Suppressor macrophage treated with lipopolysaccharide for 1 hour (primary cell): Measurements from ENCODE around the gene DNAJC10.
"Not testable (repeated sequence)": the region's sequence is repeated elsewhere in the genome, so short reads cannot be mapped to it uniquely, and the experiment has no call there.

ENCODE experiments used
- DNase-seq, 3 donors: peaks; one replicate each; pipeline ENCODE4 v3.0.0-alpha.2; 2020 to 2022

Gene DNAJC10

DNA sequence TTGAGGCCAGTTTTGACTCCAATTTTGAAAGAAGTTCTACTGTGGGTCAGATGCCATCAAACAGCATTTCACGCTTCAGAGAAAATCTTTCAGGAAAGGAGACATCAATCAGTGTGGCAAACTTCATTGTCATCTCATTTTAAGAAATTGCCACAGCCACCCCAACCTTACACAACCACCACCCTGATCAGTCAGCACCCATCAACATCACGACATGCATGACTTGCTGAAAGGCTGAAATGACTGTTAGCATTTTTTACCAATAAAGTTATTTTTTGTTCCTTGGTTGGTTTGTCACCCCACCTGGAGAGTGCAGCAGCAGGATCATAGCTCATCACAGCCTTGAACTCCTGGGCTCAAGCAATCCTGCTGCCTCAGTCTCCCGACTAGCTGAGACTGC is 10.4 kb downstream of the DNAJC10 start:
- DNase-seq, result no peak

DNA sequence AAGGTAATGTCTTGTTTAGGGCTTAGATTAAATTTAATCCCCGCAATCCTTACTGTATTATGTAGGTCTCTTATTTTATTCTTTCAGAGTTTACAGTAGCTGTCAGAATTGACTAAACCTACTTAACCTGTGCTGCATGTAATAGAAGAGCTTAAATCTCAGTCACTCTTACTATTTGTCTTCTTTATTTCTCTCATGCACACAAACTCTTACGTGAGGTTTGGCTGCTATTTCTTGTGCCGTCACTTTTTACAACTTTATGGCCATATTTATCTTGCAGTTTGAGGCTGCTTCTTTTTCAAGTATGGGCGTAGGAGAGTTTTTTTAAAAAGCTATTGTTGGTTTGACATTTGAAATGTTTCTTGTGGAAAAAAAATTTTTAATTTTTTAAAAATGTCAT is 12.0 kb downstream of the DNAJC10 start:
- no peak for DNase-seq

DNA sequence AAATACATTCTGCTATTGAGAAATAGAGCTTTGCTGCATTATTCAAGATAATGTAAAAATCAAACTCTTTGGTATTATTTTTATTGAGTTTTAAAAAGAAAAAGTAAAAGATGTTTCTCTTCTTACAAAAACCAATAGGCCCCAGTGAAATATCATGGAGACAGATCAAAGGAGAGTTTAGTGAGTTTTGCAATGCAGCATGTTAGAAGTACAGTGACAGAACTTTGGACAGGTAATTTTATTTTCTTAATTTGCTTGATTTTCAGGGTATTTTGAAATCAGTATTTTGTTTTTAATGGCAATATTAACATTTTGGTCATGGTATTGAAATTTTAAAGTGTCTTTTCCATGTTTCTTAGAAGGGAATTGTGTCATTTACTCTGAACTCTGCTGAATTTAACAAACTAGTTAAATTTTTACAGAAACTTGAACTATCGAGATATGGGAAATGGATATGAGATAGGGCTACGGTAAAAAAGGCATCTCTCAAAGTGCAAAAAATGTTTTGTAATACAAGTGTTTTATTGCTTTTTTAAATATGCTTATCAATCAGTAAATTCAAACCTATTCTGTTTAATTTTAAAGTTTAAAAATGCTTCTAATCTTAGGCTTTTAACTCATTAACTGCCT is 13.8 kb downstream of the DNAJC10 start:
- no peak for DNase-seq

DNA sequence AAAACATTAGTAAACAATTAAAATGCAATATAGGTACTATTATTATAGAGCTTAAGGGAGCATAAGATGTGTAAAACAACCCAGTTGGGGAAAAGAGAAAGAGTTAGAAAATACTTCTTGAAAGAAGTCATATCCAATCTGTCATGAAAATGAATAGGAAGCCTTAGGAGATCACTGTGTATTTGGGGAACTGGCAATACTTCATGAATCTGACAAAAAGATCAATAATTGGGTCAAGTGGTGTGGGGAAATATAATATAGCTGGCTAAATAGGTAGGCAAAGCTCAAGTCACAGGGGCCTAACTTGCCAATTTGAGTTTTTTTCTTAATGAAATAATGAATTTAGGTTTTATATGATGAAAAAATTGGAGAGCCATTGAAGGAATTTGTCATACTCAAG is 14.4 kb downstream of the DNAJC10 start:
- DNase-seq, result no peak

DNA sequence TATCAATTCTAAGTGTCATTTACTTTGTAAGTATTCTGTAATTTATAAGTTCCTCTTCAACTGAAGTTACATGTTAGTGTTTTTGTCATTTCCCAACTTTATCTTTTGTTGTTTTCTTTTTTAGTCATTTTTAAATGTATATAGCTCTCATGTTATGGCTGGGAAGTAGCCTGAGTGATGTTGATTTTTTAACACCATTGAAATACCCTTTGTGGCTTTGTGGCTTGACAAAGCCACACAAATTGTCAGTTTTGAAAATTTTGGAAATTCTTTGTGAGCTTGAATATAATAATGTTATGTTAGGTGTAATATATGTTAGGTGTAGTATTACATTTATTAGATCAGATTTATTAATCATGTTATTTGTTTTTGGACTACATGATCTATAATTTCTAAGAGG is 16.7 kb downstream of the DNAJC10 start:
- DNase-seq, result no peak

DNA sequence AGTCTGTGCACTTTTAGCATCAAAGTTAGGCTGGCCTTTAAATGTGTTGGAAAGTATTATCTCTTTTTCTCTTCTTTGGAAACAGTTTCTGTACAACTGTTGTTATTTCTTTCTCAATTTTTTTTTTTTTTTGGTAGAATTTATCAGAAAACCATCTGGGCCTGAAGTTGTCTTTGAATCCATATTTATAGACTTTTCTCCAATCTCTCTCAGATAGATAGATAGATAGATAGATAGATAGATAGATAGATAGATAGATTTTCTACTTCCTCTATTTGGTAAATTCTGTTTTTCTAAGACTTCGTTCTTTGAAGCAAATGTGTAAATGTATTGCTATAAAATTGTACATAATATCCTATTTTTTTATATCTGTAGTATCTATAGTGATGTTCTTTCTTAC is 17.5 kb downstream of the DNAJC10 start:
- DNase-seq, result no peak

DNA sequence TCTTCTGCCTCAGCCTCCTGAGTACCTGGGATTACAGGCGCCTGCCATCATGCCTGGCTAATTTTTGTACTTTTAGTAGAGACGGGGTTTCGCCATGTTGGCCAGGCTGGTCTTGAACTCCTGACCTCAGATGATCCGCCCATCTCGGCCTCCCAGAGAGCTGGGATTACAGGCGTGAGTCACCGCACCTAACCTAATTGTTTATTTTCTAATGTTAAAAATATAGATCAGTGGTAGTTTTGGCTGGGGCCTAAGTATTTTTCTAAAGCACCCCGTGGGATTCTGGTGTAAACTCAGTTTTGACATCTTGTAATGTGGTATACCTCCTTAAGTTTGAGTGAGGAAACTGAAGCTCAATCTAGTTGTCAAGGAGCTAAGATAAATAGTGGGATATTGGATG is 20.8 kb downstream of the DNAJC10 start:
- DNase-seq, result not testable (repeated sequence)

DNA sequence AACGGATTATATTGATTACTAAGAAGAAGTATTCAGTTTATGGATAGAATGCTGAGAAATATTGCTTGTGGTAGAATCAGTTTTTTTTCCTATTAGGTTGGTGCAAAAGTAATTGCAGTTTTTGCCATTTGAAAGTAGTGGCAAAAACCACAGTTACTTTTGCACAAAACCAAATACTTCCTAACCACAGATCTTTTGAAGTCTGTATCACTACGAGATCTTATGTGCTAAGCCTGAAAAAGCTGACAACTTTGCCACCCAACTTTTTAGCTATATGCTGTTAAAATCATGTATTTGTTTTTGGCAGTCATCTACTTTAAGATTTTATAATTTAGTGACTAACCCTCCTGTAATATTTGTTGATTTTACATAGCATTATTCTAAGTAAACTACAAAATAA is 24.6 kb downstream of the DNAJC10 start:
- DNase-seq, result no peak

DNA sequence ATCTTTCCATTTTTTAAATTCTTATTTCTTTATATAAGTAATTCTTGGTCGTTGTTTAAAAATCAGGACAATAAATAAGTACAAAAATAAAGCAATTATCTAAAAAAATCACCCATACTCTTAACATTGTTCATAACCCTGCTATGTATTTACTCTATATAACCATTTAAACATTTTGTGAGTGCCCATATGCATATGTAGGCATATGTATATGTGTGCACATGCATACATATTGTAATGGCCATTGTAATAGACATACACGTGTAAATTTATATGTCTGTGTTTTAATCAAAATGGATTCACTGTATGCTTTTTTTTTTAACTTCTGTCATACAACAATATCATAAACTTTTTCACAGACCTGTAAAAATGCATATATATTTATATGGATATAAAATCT is 25.6 kb downstream of the DNAJC10 start:
- no peak for DNase-seq

DNA sequence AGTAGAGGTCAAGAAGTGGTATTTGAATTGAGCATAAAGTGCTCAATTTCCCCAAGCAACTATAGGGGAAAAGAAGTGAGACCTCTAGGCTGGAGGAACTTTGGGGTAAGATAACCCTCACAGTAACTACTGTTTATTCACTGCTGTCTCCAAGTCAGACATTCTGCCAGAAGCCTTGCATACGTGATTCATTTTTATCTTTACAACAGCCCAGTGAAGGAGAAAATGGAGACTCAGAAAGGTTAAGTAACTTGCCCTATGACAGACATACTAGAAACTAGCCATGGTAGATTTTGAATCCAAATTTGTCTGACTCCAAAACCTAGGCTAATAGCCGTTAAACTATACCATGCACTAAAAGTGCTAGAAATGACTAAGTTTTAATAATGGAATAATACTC is 28.4 kb downstream of the DNAJC10 start:
- DNase-seq, result no peak

DNA sequence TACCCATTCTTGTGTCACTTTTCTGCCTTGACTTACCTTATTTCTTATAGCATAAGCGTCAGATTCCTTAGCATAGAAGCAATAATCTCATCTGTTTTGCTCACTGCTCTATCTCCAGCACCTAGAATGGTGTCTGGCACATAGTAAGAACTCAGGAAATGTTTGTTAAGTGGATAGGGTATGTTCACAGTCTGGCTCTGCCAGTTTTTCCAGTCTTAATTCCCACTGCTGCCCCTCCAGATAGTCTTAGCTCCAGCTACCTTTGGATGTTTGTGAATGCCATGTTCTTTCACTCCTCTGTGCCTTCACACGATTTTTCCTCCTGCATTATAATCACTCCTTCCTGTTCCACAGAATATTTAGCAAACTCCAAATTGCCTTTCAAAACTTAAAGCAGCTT is 29.0 kb downstream of the DNAJC10 start:
- no peak for DNase-seq

DNA sequence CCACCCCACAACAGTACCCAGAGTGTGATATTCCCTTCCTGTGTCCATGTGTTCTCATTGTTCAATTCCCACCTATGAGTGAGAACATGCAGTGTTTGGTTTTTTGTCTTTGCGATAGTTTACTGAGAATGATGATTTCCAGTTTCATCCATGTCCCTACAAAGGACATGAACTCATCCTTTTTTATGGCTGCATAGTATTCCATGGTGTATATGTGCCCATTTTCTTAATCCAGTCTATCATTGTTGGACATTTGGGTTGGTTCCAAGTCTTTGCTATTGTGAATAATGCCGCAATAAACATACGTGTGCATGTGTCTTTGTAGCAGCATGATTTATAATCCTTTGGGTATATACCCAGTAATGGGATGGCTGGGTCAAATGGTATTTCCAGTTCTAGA is 29.8 kb downstream of the DNAJC10 start:
- not testable (repeated sequence) for DNase-seq

DNA sequence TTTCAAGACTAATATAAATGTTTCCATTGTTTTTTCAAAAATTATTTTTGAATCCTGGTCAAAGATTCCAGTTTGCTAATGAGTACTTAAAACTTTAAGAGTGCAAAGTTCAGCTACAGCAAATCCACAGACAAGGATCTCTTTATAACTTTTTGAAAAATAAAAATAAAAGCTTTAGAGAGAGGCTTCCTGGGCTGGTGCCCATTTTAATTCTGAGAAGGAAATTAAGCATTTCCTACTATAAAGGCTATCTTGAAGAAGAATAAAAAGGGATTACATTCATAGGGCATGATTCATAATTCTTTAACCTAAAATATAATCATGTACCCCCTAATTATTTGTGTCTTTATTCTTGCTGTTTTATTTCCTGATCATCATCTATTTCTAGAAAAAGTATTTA is 38.2 kb downstream of the DNAJC10 start:
- DNase-seq, result no peak

DNA sequence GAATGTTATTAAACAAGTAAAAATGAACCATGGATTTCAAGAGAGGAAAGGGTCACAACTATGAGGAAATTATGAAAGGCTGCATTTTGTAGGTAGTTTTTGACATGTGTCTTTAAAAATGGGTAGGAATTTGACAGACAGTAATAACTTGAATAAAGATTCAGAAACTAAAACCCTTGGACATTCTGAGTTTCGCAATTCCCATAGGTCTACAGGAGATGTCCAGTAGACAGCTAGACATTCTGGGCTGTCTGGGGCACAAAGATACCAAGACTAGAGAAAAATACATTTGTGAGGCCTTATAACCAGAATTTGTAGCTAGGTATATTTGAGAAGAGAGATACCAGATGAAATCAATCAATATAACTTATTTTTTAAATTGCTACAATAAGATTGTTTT is 42.3 kb downstream of the DNAJC10 start:
- DNase-seq, result no peak

DNA sequence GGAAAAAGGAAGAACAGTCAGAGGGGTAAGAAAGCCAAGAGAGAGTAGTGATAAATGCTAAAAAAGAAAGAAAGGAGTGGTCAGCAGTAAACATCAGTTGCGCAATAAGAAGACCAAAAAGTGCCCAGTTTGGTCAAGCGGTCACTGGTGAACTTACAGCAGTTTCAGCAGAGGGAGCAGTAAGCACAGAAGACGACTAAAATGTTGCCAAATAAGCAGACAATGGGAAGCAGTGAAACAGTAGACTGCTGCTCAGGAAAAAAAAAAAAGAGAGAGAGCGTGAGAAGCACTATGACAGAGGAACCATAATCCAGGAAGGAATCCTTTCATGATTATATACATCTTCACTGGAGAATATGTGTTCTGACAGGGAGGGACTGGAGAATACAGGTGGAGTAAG is 45.8 kb downstream of the DNAJC10 start:
- DNase-seq, result no peak

DNA sequence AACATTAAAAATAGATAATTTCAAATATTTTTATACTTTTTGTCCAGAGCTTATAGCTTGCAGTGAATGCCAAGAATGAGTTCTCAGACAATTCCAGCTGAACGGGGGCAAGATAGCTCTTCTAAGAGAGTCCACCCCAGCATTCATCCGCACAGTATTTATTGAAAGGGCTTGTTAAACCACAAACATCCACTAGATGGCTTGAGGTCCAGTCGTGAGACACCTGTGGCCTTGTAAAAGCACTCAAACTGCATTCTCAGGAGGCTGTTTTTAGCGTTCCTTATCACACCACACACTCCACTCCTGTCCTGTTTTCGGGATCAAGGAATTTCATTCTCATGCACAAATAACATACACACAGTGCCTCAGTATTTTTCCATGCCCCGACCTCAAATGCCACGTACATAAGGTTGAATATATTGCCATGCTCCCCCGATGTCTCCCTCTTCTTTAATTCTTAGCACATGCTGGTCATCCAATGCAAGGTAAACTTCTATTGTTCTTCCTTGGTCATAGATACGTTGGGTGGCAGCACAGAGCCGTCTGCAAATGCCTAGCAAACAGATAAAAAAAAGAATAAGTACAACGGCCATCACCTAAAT is 47.4 kb downstream of the DNAJC10 start:
- DNase-seq, result peak in 2 of 3 donors; percentile 10 to 23

DNA sequence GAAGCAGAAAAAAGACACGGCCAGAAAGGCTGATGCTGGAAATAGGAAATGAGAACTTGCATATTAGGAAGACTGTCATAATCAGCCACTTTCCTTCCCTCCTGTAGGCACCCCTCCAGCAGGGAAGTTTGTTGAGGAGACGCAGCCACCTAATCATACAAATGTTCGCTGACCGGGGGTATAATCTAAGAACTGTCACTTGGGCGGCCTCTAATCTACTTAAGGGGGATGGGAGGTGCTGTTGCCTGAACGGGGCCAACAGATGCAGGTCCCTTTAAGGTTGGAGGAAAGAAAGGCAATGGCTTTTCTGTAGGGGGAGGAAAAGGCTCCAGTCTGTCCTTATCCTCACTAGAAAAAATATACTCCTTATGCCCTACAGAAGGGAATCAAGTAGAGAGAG is 50.6 kb downstream of the DNAJC10 start:
- no peak for DNase-seq

DNA sequence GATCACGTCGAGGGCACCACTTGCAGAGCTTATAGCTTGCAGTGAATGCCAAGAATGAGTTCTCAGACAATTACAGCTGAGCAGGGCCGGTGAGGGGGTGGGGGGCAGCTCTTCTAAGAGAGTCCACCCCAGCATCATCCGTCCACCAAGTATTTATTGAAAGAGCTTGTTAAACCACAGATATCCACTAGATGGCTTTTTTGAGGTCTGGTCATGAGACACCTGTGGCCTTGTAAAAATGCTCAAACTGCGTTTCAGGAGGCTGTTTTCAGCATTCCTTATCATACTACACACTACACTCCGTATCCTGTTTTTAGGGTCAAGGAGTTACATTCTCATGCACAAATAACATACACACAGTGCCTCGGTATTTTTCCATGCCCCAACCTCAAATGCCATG is 51.5 kb downstream of the DNAJC10 start:
- peak in 1 of 3 donors; percentile 3 for DNase-seq

DNA sequence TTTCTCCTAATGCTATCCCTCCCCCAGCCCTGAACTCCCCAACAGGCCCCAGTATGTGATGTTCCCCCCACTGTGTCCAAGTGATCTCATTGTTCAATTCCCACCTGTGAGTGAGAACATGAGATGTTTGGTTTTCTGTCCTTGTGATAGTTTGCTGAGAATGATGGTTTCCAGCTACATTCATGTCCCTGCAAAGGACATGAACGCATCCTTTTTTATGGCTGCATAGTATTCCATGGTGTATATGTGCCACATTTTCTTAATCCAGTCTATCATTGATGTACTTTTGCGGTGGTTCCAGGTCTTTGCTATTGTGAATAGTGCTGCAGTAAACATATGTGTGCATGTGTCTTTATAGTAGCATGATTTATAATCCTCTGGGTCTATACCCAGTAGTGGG is 52.9 kb downstream of the DNAJC10 start:
- DNase-seq, result not testable (repeated sequence)

DNA sequence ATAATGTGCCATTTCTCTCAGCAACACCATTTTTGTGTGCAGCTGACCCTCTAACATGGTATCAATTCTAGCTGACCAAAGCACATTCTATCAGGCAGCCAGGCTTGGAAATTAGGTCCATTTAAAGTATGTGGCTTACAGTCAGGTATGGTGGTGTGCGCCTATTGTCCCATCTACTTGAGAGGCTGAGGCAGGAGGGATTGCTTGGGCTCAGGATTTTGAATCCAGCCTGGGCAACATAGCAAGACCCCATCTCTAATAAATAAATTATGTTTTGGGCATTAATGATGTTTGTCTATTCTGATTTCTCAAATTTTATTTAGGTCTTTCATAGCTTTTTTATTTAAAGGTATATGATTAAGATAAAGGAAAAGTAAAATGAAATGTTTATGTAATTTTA is 63.3 kb downstream of the DNAJC10 start:
- no peak for DNase-seq

DNA sequence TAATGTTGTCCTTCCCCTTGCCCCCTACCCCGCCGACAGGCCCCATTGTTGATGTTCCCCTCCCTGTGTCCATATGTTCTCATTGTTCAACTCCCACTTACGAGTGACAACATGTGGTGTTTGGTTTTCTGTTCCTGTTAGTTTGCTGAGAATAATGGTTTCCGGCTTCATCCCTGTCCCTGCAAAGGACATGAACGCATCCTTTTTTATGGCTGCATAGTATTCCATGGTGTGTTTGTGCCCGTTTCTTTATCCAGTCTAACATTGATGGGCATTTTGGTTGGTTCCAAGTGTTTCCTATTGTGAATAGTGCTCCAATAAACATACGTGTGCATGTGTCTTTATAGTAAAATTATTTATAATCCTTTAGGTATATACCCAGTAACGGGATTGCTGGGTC is 65.0 kb downstream of the DNAJC10 start:
- not testable (repeated sequence) for DNase-seq

DNA sequence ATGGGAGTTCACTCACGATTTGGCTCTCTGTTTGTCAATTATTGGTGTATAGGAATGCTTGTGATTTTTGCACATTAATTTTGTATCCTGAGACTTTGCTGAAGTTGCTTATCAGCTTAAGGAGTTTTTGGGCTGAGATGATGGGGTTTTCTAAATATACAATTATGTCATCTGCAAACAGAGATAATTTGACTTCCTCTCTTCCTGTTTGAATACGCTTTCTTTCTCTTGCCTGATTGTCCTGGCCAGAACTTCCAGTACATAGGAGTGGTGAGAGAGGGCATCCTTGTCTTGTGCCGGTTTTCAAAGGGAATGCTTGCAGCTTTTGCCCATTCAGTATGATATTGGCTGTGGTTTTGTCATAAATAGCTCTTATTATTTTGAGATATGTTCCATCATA is 66.6 kb downstream of the DNAJC10 start:
- DNase-seq, result not testable (repeated sequence)

DNA sequence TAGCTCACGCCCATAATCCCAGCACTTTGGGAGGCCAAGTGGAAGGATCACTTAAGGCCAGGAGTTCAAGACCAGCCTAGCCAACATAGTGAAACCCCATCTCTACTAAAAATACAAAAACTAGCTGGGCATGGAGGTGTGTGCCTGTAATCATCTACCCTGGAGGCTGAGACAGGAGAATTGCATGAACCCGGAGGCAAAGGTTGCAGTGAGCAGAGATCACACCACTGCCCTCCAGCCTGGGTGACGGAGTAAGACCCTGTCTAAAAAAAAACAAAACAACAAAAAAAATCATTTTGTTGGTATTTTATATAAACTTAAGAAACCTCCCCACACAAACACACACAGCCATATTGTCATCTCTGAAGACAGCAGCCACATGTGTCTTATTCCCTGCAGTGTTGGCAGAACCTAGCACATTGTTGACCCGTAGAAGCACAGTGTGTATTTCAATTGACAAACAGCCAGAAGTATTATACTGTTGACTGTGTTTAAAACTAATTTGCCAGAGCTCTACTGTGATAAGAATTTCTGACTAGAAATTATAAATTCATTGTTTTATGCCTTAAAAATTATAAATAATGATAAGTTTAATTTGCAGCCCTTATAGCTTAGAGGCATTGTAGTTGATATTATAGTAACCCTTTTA is 68.1 kb downstream of the DNAJC10 start:
- no peak for DNase-seq

DNA sequence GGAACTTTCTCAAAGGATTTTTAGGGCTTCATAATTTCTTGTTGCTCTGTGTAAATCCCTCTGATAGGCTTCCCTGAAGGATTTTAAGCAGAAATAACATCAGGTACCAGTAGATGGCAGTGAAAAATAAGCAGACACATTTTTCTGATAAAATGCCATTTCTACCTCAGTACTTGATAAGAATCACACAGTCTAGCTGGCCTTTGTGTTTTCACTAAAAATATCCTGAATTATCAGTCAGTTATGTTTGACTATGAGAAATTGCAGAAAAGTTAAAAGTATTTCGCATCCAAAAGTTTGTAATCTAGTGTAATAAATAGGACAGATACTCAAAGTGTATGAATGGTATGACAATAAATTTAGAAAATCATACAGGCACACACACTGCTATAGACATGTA is 68.7 kb downstream of the DNAJC10 start:
- no peak for DNase-seq

DNA sequence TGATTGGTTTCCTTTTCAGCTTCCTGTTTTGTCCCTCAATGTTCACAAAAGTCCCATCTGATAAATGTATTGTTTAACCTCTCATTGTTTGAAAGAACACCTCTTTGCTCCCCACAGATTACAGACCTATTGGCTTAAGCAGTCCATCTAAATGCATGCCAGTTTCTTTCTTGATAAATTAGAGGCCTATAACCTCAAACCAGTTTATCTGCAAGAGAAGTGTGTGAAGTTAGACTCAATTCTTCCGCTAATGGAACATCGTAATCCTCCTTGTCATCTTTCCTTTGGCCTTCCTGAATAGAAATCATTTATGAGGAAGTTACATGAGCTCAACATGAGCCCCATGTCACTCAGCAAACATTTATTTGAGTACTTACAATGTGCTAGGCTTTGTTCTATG is 76.4 kb downstream of the DNAJC10 start:
- no peak for DNase-seq
